Measurements from ENCODE around the gene FBXL5. TPM values are rescaled to one million over a fixed set of nuclear protein-coding genes. Genes with fewer than 3 reads are reported as not detected.

FBXL5 gene
- total RNA-seq, 2 experiments from 2014 or later: 43.5 to 102 TPM

GRCh38 chr4:15658781-15659180, 3.6 kb upstream of the FBXL5 start:
- intact Hi-C loops (cut with micrococcal nuclease; ENCODE audit: unreplicated experiment): loop anchor here (10.0 kb wide), 1 partner anchor 566 kb away; the partner anchor contains the start of gene TAPT1
- Histone ChIP-seq H2AFZ (ENCODE audit: low read length) (no peak overlapping the region), H3K9me3 (ENCODE audit: low read length) (no peaks in the 10 kb centered on the region), H3K4me1 (ENCODE audit: insufficient read depth, low read length, poor library complexity, severe bottlenecking) (peaks cover 21% of the 10 kb centered on the region), H3K79me2 (ENCODE audit: insufficient read depth, low read depth, low read length) (peaks cover 9% of the 10 kb centered on the region), H3K9me2 (ENCODE audit: insufficient read depth, low read length) (no peaks in the 10 kb centered on the region), H3K36me3 (ENCODE audit: insufficient read depth, low read length) (peaks cover 14% of the 10 kb centered on the region; the same call in 1 of the 2 replicates), H3K4me3 (ENCODE audit: low read depth, low read length, poor library complexity, severe bottlenecking) (no peak overlapping the region), H3K27ac (ENCODE audit: low read depth, low read length, poor library complexity, severe bottlenecking) (no peak overlapping the region), H3K4me2 (ENCODE audit: low read length) (no peak overlapping the region), H4K20me1 (ENCODE audit: insufficient read depth, low read length) (no peaks in the 10 kb centered on the region)
- ChIA-PET POLR2A (interaction anchor here (0.5 to 1.9 kb wide), 4 partner anchors 21 to 149 kb away, joined by 3 to 5 read pairs (median 4); partner anchors contain the start of gene FAM200B), CTCF (ENCODE audit: unreplicated experiment) (no interaction called here)
- DNase-seq (ENCODE audit: low spot score): no peak
- BruUV-seq (replicated peaks): no TSS peak
- TF ChIP-seq, protein P1, sequence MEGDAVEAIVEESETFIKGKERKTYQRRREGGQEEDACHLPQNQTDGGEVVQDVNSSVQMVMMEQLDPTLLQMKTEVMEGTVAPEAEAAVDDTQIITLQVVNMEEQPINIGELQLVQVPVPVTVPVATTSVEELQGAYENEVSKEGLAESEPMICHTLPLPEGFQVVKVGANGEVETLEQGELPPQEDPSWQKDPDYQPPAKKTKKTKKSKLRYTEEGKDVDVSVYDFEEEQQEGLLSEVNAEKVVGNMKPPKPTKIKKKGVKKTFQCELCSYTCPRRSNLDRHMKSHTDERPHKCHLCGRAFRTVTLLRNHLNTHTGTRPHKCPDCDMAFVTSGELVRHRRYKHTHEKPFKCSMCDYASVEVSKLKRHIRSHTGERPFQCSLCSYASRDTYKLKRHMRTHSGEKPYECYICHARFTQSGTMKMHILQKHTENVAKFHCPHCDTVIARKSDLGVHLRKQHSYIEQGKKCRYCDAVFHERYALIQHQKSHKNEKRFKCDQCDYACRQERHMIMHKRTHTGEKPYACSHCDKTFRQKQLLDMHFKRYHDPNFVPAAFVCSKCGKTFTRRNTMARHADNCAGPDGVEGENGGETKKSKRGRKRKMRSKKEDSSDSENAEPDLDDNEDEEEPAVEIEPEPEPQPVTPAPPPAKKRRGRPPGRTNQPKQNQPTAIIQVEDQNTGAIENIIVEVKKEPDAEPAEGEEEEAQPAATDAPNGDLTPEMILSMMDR (conservative IDR thresholded peaks at IDR 0.05; ENCODE audit: low read length): no peak
- TF ChIP-seq EZH2phosphoT487 (IDR thresholded peaks at IDR 0.05; ENCODE audit: borderline replicate concordance, low read depth, low read length): no peak

GRCh38 chr4:15658136-15658770, 3.1 kb upstream of the FBXL5 start:
- TF ChIP-seq, protein P1 (conservative IDR thresholded peaks at IDR 0.05; ENCODE audit: low read length): no peak
- TF ChIP-seq EZH2phosphoT487 (IDR thresholded peaks at IDR 0.05; ENCODE audit: borderline replicate concordance, low read depth, low read length): no peak
- no peak overlapping the region for H2AFZ ChIP-seq (ENCODE audit: low read length)

DNA sequence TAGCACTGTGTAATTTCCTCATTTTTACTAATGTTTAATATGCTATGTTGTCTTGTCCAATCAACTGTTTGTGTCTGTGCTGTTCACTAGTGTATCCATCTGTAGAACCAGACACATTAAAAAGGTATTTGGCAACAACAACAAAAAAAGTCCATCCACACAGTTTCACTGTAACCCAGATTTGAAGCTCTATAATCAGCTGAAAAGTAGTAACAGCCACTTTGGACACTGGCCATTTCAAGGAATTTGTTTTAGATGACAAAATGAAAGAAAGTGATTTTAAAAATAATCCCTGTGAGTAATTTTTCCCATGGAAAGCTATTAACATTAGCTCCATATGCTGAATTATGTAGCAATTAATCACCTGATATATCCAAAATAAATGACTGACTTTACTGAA, 2.2 kb upstream of the FBXL5 start:
- CTCF ChIA-PET (ENCODE audit: unreplicated experiment): interaction anchor here (1.1 kb wide), 1 partner anchor 15 kb away, joined by 3 read pairs; no protein-coding TSS in a partner anchor
- Histone ChIP-seq H3K9me2 (ENCODE audit: insufficient read depth, low read length) (no peaks in the 10 kb centered on the region), H3K79me2 (ENCODE audit: insufficient read depth, low read depth, low read length) (peaks cover 23% of the 10 kb centered on the region), H3K4me2 (ENCODE audit: low read length) (no peak overlapping the region), H3K36me3 (ENCODE audit: insufficient read depth, low read length) (peaks cover 14% of the 10 kb centered on the region; the same call in 1 of the 2 replicates), H4K20me1 (ENCODE audit: insufficient read depth, low read length) (no peaks in the 10 kb centered on the region; the same call in 1 of the 2 replicates), H3K4me3 (ENCODE audit: low read depth, low read length, poor library complexity, severe bottlenecking) (no peak overlapping the region), H3K4me1 (ENCODE audit: insufficient read depth, low read length, poor library complexity, severe bottlenecking) (peaks cover 28% of the 10 kb centered on the region), H3K9me3 (ENCODE audit: low read length) (no peaks in the 10 kb centered on the region), H3K27ac (ENCODE audit: low read depth, low read length, poor library complexity, severe bottlenecking) (no peak overlapping the region), H2AFZ (ENCODE audit: low read length) (no peak overlapping the region)
- no TSS peak for BruUV-seq (replicated peaks)
- DNase-seq (ENCODE audit: low spot score): no peak
- intact Hi-C loops (cut with micrococcal nuclease; ENCODE audit: unreplicated experiment): loop anchor here (10.0 kb wide), 1 partner anchor 567 kb away; the partner anchor contains the start of gene TAPT1
- POLR2A ChIA-PET: interaction anchor here (0.7 to 7.1 kb wide), 5 partner anchors 9 to 24 kb away, joined by 3 to 67 read pairs (median 15); partner anchors contain the start of gene FAM200B
- TF ChIP-seq, protein P1 (conservative IDR thresholded peaks at IDR 0.05; ENCODE audit: low read length): no peak
- no peak for TF ChIP-seq EZH2phosphoT487 (IDR thresholded peaks at IDR 0.05; ENCODE audit: borderline replicate concordance, low read depth, low read length)

More at GRCh38 chr4:15658136-15658770, 3.1 kb upstream of the FBXL5 start:
- intact Hi-C loops (cut with micrococcal nuclease; ENCODE audit: unreplicated experiment): loop anchor here (10.0 kb wide), 1 partner anchor 567 kb away; the partner anchor contains the start of gene TAPT1
- H3K79me2 ChIP-seq (ENCODE audit: insufficient read depth, low read depth, low read length): peaks cover 14% of the 10 kb centered on the region
- POLR2A ChIA-PET: interaction anchor here (1.9 to 5.2 kb wide), 2 partner anchors 15 to 24 kb away, joined by 5 to 67 read pairs; partner anchors contain the start of gene FAM200B
- no TSS peak for BruUV-seq (replicated peaks)
- CTCF ChIA-PET (ENCODE audit: unreplicated experiment): no interaction called here
- H3K9me2 ChIP-seq (ENCODE audit: insufficient read depth, low read length): no peaks in the 10 kb centered on the region
- DNase-seq (ENCODE audit: low spot score): no peak
- no peaks in the 10 kb centered on the region for H4K20me1 ChIP-seq (ENCODE audit: insufficient read depth, low read length)
- H3K4me3 ChIP-seq (ENCODE audit: low read depth, low read length, poor library complexity, severe bottlenecking): no peak overlapping the region
- H3K9me3 ChIP-seq (ENCODE audit: low read length): no peaks in the 10 kb centered on the region
- peaks cover 14% of the 10 kb centered on the region; the same call in 1 of the 2 replicates for H3K36me3 ChIP-seq (ENCODE audit: insufficient read depth, low read length)
- H3K4me2 ChIP-seq (ENCODE audit: low read length): no peak overlapping the region
- no peak overlapping the region for H3K27ac ChIP-seq (ENCODE audit: low read depth, low read length, poor library complexity, severe bottlenecking)
- H3K4me1 ChIP-seq (ENCODE audit: insufficient read depth, low read length, poor library complexity, severe bottlenecking): peaks cover 21% of the 10 kb centered on the region
